Endothelial cell (in vitro differentiated cells): ENCODE data around the gene CACNB2. TPM values are rescaled to one million over a fixed set of nuclear protein-coding genes. Genes with fewer than 3 reads are reported as not detected.

Source experiments
- DNase-seq: peaks from one replicate; pipeline ENCODE4 v3.0.0; 2021; ENCODE audit warnings: low spot score
- H3K27ac Mint-ChIP-seq: one replicate; pipeline ENCODE4 v1.8.0; 2021; ENCODE audit warnings: mixed read lengths, inconsistent platforms; ENCODE audit not compliant: unreplicated experiment
- H3K27me3 Mint-ChIP-seq: one replicate; pipeline ENCODE4 v1.8.0; 2021; ENCODE audit warnings: mild to moderate bottlenecking, moderate library complexity, mixed read lengths, inconsistent platforms; ENCODE audit not compliant: unreplicated experiment
- H3K36me3 Mint-ChIP-seq: one replicate; pipeline ENCODE4 v1.8.0; 2021; ENCODE audit warnings: mild to moderate bottlenecking, low read depth, mixed read lengths, inconsistent platforms; ENCODE audit not compliant: unreplicated experiment
- H3K4me1 Mint-ChIP-seq: one replicate; pipeline ENCODE4 v1.8.0; 2021; ENCODE audit warnings: mild to moderate bottlenecking, mixed read lengths, inconsistent platforms; ENCODE audit not compliant: unreplicated experiment
- H3K4me3 Mint-ChIP-seq: one replicate; pipeline ENCODE4 v1.8.0; 2021; ENCODE audit warnings: mild to moderate bottlenecking, mixed read lengths, inconsistent platforms; ENCODE audit not compliant: unreplicated experiment
- H3K9me3 Mint-ChIP-seq: one replicate; pipeline ENCODE4 v1.8.0; 2021; ENCODE audit warnings: mixed read lengths, inconsistent platforms; ENCODE audit not compliant: unreplicated experiment
- CTCF ChIP-seq: fragments of 200-600 bp; sonication (generic); IDR thresholded peaks from one replicate; pipeline ENCODE4 v1.5.0; 2021; ENCODE audit warnings: antibody characterized with exemption; ENCODE audit not compliant: unreplicated experiment
- total RNA-seq: library from RNA; stranded (reverse); fragmentation: NEBNext Ultra II Directional; extraction: Animal tissue kit (Norgen Biotek cat#: 25700); gene quantifications from one replicate; pipeline ENCODE4 v1.2.1, GENCODE V29; 2021; ENCODE audit not compliant: unreplicated experiment

Gene CACNB2
- total RNA-seq, 1 donor from 2014 or later, result 1.5 TPM

- DNase-seq, result no peak
- Mint-ChIP-seq H3K27ac (no peak overlapping the region), H3K4me1 (no peaks in the 10 kb centered on the region), H3K9me3 (no peaks in the 10 kb centered on the region), H3K4me3 (no peak overlapping the region), H3K27me3 (no peaks in the 10 kb centered on the region), H3K36me3 (no peaks in the 10 kb centered on the region)
- TF ChIP-seq CTCF, result no peak
Observed at GRCh38 chr10:18230794-18231193, 90.6 kb downstream of the CACNB2 start.

GRCh38 chr10:18231480-18231879, 91.3 kb downstream of the CACNB2 start:
- H3K9me3 Mint-ChIP-seq, result no peaks in the 10 kb centered on the region
- no peak for TF ChIP-seq CTCF
- DNase-seq, result no peak
- H3K4me1 Mint-ChIP-seq, result no peaks in the 10 kb centered on the region
- no peak overlapping the region for H3K4me3 Mint-ChIP-seq
- no peaks in the 10 kb centered on the region for H3K27me3 Mint-ChIP-seq
- H3K36me3 Mint-ChIP-seq, result no peaks in the 10 kb centered on the region
- no peak overlapping the region for H3K27ac Mint-ChIP-seq

- H3K4me1 Mint-ChIP-seq, result no peaks in the 10 kb centered on the region
- no peak overlapping the region for H3K4me3 Mint-ChIP-seq
- H3K9me3 Mint-ChIP-seq, result no peaks in the 10 kb centered on the region
- no peaks in the 10 kb centered on the region for H3K36me3 Mint-ChIP-seq
- DNase-seq, result peak; percentile 10
- H3K27ac Mint-ChIP-seq, result no peak overlapping the region
- no peaks in the 10 kb centered on the region for H3K27me3 Mint-ChIP-seq
- peak; percentile 21 for TF ChIP-seq CTCF
Observed at GRCh38 chr10:18233775-18234174, 93.6 kb downstream of the CACNB2 start.

- Mint-ChIP-seq H3K36me3 (no peaks in the 10 kb centered on the region), H3K27ac (no peak overlapping the region), H3K4me3 (no peak overlapping the region), H3K9me3 (no peaks in the 10 kb centered on the region), H3K27me3 (peaks cover 1% of the 10 kb centered on the region), H3K4me1 (no peaks in the 10 kb centered on the region)
- DNase-seq, result no peak
- TF ChIP-seq CTCF, result no peak
Observed at GRCh38 chr10:18235477-18235876, 95.3 kb downstream of the CACNB2 start.

GRCh38 chr10:18236756-18237155, 96.5 kb downstream of the CACNB2 start:
- Mint-ChIP-seq H3K4me3 (no peak overlapping the region), H3K27ac (no peak overlapping the region), H3K9me3 (no peaks in the 10 kb centered on the region), H3K36me3 (no peaks in the 10 kb centered on the region), H3K27me3 (peaks cover 3% of the 10 kb centered on the region), H3K4me1 (no peaks in the 10 kb centered on the region)
- no peak for DNase-seq
- no peak for TF ChIP-seq CTCF
